GM12878 (cell line): ENCODE results near the gene HEATR1. TPM values are rescaled to one million over a fixed set of nuclear protein-coding genes. Genes with fewer than 3 reads are reported as not detected.

ENCODE experiments used
- ATAC-seq: fragments of 200-7000 bp; cut with Tn5 transposase; 3 replicates; pipeline ENCODE4 v1.9.1; 2020; ENCODE audit warnings: mild to moderate bottlenecking, moderate library complexity
- BruUV-seq: library from RNA; stranded (reverse); fragments of 400-500 nt; replicated peaks from 2 replicates; lab custom pipeline; 2021; lab: Mats Ljungman, UMichigan
- CTCF ChIA-PET: fragments of 300-600 bp; sonication (Branson Sonifier 250); formaldehyde crosslinking; extraction: SDS; loops from one replicate; lab custom pipeline; 2021; ENCODE audit warnings: inconsistent platforms; lab: Yijun Ruan, JAX
- POLR2A ChIA-PET: fragments of 350-600 bp; formaldehyde crosslinking; extraction: SDS; loops from one replicate; lab custom pipeline; 2021; ENCODE audit warnings: inconsistent platforms; lab: Charles Lee
- RAD21 ChIA-PET: fragments of 300-600 bp; sonication (Branson Sonifier 250); formaldehyde crosslinking; loops from one replicate; lab custom pipeline; 2023; ENCODE audit warnings: antibody characterized with exemption; ENCODE audit not compliant: unreplicated experiment; lab: Charles Lee
- SMC1A ChIA-PET: fragments of 300-600 bp; sonication (Branson Sonifier 250); formaldehyde crosslinking; loops from one replicate; lab custom pipeline; 2023; ENCODE audit not compliant: unreplicated experiment, uncharacterized antibody; lab: Charles Lee
- DNase-seq: peaks from one replicate; pipeline ENCODE4 v3.0.0-alpha.2; 2011; ENCODE audit warnings: low read depth, low spot score
- FAIRE-seq: peaks from 3 replicates; lab custom pipeline; 2011; peaks lifted over from hg19 to GRCh38; lab: Jason Lieb, UNC
- H2AFZ ChIP-seq: 2 replicates; pipeline ENCODE4 v1.6.0; 2011; ENCODE audit warnings: low read depth, low read length, control low read depth; ENCODE audit not compliant: control insufficient read depth
- H3K27ac ChIP-seq: 2 replicates; pipeline ENCODE4 v1.5.1; 2011; ENCODE audit warnings: control low read depth; ENCODE audit not compliant: control insufficient read depth, insufficient read depth
- H3K27me3 ChIP-seq, 2 experiments: replicated peaks in 1 of 2; 2 replicates each; pipeline versions ENCODE4 v1.6.0 to v1.6.1; 2011; ENCODE audit warnings: low read length in 1 of 2; ENCODE audit not compliant: control insufficient read depth in 2 of 2, insufficient read depth in 2 of 2
- H3K36me3 ChIP-seq, 2 experiments: 2 replicates each; pipeline ENCODE4 v1.5.1; 2011; ENCODE audit warnings: low read length in 1 of 2; ENCODE audit not compliant: control insufficient read depth in 2 of 2, insufficient read depth in 2 of 2
- H3K4me1 ChIP-seq: 2 replicates; pipeline ENCODE4 v1.6.1; 2011; ENCODE audit warnings: mild to moderate bottlenecking, low read length, moderate library complexity, mixed read lengths; ENCODE audit not compliant: control insufficient read depth, insufficient read depth
- H3K4me2 ChIP-seq: 2 replicates; pipeline ENCODE4 v1.6.0; 2011; ENCODE audit warnings: control low read depth; ENCODE audit not compliant: control insufficient read depth, insufficient read depth
- H3K4me3 ChIP-seq: fragments of 200-600 bp; sonication (generic); 2 replicates; pipeline ENCODE4 v1.5.1; 2016
- H3K79me2 ChIP-seq: 2 replicates; pipeline ENCODE4 v1.6.0; 2011; ENCODE audit warnings: low read length; ENCODE audit not compliant: control insufficient read depth, insufficient read depth
- H3K9ac ChIP-seq: 2 replicates; pipeline ENCODE4 v1.8.0; 2011; ENCODE audit warnings: low read length, control low read depth, mixed read lengths; ENCODE audit not compliant: control insufficient read depth, insufficient read depth
- H3K9me3 ChIP-seq: replicated peaks from 3 replicates; pipeline ENCODE4 v1.5.1; 2011; ENCODE audit warnings: mild to moderate bottlenecking, low read length; ENCODE audit not compliant: control insufficient read depth, insufficient read depth
- H4K20me1 ChIP-seq: 2 replicates; pipeline ENCODE4 v1.6.0; 2011; ENCODE audit not compliant: control insufficient read depth, insufficient read depth
- CEBPB ChIP-seq, 2 experiments: fragments of 150-350 bp in 1 of 2; IDR thresholded peaks; 2 replicates each; pipeline ENCODE4 v1.6.1; 2012 to 2014; ENCODE audit warnings: low read depth in 2 of 2, low read length in 2 of 2, borderline replicate concordance in 1 of 2, inconsistent platforms in 1 of 2
- CHD1 ChIP-seq: IDR thresholded peaks from 2 replicates; pipeline ENCODE4 v1.6.1; 2012; ENCODE audit warnings: low read depth, low read length, improper control_type of control experiment
- MXI1 ChIP-seq: fragments of 150-350 bp; IDR thresholded peaks from 2 replicates; pipeline ENCODE4 v1.6.1; 2011; ENCODE audit warnings: low read depth, mild to moderate bottlenecking, inconsistent platforms, low read length, improper control_type of control experiment
- POLR2AphosphoS5 ChIP-seq: IDR thresholded peaks from 2 replicates; pipeline ENCODE4 v1.6.1; 2011; ENCODE audit warnings: mild to moderate bottlenecking, low read length, inconsistent platforms
- RAD21 ChIP-seq: IDR thresholded peaks from 2 replicates; pipeline ENCODE4 v1.6.1; 2011; ENCODE audit warnings: mild to moderate bottlenecking, low read depth, low read length, moderate library complexity; ENCODE audit not compliant: insufficient read depth
- STAT1 ChIP-seq: fragments of 450-650 bp; conservative IDR thresholded peaks from 2 replicates; pipeline ENCODE4 v1.6.1; 2014; ENCODE audit warnings: antibody characterized with exemption, mild to moderate bottlenecking
- WGBS: methylation state at CpG from one replicate; pipeline ENCODE4 v1.1.6; 2016; ENCODE audit warnings: low lambda C conversion rate; ENCODE audit not compliant: insufficient replicate concordance, insufficient coverage; ENCODE audit errors: missing lambda C conversion rate; 5-methylcytosine and 5-hydroxymethylcytosine counted together
- in situ Hi-C: fragments of 300-500 bp; cut with MboI; formaldehyde crosslinking; loops from 9 replicates; pipeline ENCODE4 v1.14.3; 2018; ENCODE audit warnings: mixed read lengths
- intact Hi-C: fragments of 100-400 bp; cut with micrococcal nuclease; formaldehyde crosslinking; loops from one replicate; pipeline ENCODE4 v1.14.2; 2022; ENCODE audit not compliant: unreplicated experiment
- polyA plus RNA-seq, 11 experiments: library from polyadenylated mRNA; depleted of rRNA in 4 of 11; unstranded in 6 of 11; stranded (reverse) in 5 of 11; fragments of >200 nt; fragmentation: Nextera tagmentation in 4 of 11; fragmentation: Illumina TruSeq in 1 of 11; extraction: Ambion mirVana in 4 of 11; extraction: Trizol in 1 of 11; gene quantifications; 1 replicate in 1 of 11; 2 replicates in 10 of 11; pipeline versions ENCODE4 v1.2.1 to v1.2.3, GENCODE V29; 2011 to 2016; ENCODE audit warnings: inconsistent platforms in 2 of 11, missing spikeins in 2 of 11, low read depth in 1 of 11
- total RNA-seq, 4 experiments: library from RNA; depleted of rRNA in 3 of 4; stranded (reverse); fragments of >200 nt in 3 of 4; fragmentation: Illumina TruSeq in 1 of 4; extraction: Trizol in 1 of 4; gene quantifications; 2 replicates each; pipeline versions ENCODE4 v1.2.1 to v1.2.3, GENCODE V29; 2013 to 2021
- TF ChIP-seq, protein P1 (sequence below): fragments of 450-650 bp; conservative IDR thresholded peaks from 2 replicates; pipeline ENCODE4 v1.6.1; 2017; ENCODE audit warnings: mild to moderate bottlenecking, moderate library complexity
- TF ChIP-seq, protein P2 (sequence below): fragments of 450-650 bp; IDR thresholded peaks from 2 replicates; pipeline ENCODE4 v1.6.1; 2017; ENCODE audit warnings: mild to moderate bottlenecking, moderate library complexity

The HEATR1 gene
- total and polyA plus RNA-seq, 10 of the 15 experiments (the other 5 are each of a cell fraction or from before 2014, with no cell fraction given) = 8.6 to 72.3 (median 41.9) TPM

DNA sequence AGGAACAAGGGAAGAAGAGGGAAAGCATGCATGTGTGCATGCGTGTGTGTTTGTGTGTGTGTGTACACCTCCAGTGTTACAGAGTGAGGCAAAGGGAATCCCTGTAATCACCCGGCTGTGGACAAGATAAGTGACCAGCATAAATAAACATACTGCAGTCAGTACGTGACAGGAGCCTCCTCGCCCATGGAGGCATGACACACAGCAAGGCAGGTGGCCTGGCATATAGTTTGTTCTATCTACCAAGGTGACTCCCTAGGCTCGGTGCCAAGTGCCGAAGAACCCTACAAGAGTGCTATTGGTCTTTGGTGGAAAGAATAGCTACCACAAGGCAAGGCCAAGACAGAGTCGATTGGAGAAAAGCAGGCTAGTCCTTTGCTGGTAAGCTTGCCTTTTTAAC, 31.7 kb upstream of the HEATR1 start:
- ATAC-seq (no peak), DNase-seq (no peak), FAIRE-seq (no peak)
- ChIA-PET RAD21 (no interaction called here), SMC1A (no interaction called here), CTCF (interaction anchor here (1.1 kb wide), 1 partner anchor 10 kb away, joined by 4 read pairs; no protein-coding TSS in a partner anchor), POLR2A (no interaction called here)
- TF ChIP-seq MXI1 = no peak
- TF ChIP-seq STAT1 = no peak
- TF ChIP-seq, protein P1, sequence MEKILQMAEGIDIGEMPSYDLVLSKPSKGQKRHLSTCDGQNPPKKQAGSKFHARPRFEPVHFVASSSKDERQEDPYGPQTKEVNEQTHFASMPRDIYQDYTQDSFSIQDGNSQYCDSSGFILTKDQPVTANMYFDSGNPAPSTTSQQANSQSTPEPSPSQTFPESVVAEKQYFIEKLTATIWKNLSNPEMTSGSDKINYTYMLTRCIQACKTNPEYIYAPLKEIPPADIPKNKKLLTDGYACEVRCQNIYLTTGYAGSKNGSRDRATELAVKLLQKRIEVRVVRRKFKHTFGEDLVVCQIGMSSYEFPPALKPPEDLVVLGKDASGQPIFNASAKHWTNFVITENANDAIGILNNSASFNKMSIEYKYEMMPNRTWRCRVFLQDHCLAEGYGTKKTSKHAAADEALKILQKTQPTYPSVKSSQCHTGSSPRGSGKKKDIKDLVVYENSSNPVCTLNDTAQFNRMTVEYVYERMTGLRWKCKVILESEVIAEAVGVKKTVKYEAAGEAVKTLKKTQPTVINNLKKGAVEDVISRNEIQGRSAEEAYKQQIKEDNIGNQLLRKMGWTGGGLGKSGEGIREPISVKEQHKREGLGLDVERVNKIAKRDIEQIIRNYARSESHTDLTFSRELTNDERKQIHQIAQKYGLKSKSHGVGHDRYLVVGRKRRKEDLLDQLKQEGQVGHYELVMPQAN = no peak
- TF ChIP-seq, protein P2, sequence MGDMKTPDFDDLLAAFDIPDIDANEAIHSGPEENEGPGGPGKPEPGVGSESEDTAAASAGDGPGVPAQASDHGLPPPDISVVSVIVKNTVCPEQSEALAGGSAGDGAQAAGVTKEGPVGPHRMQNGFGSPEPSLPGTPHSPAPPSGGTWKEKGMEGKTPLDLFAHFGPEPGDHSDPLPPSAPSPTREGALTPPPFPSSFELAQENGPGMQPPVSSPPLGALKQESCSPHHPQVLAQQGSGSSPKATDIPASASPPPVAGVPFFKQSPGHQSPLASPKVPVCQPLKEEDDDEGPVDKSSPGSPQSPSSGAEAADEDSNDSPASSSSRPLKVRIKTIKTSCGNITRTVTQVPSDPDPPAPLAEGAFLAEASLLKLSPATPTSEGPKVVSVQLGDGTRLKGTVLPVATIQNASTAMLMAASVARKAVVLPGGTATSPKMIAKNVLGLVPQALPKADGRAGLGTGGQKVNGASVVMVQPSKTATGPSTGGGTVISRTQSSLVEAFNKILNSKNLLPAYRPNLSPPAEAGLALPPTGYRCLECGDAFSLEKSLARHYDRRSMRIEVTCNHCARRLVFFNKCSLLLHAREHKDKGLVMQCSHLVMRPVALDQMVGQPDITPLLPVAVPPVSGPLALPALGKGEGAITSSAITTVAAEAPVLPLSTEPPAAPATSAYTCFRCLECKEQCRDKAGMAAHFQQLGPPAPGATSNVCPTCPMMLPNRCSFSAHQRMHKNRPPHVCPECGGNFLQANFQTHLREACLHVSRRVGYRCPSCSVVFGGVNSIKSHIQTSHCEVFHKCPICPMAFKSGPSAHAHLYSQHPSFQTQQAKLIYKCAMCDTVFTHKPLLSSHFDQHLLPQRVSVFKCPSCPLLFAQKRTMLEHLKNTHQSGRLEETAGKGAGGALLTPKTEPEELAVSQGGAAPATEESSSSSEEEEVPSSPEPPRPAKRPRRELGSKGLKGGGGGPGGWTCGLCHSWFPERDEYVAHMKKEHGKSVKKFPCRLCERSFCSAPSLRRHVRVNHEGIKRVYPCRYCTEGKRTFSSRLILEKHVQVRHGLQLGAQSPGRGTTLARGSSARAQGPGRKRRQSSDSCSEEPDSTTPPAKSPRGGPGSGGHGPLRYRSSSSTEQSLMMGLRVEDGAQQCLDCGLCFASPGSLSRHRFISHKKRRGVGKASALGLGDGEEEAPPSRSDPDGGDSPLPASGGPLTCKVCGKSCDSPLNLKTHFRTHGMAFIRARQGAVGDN = no peak
- TF ChIP-seq CEBPB (IDR thresholded peaks at IDR 0.05; ENCODE audit: borderline replicate concordance in 1 of 2, low read depth in 2 of 2, low read length in 2 of 2) = no peak
- TF ChIP-seq RAD21 = no peak
- no peak for TF ChIP-seq CHD1
- no peak for TF ChIP-seq POLR2AphosphoS5
- Histone ChIP-seq H3K4me1 (no peaks in the 10 kb centered on the region), H3K4me2 (no peak overlapping the region), H3K27ac (no peak overlapping the region), H3K4me3 (no peak overlapping the region), H3K27me3 (0 out of 4 replicates have a peak, but pooled peaks cover 0 to 1% of the 10 kb centered on the region in 2 experiments), H3K9ac (no peak overlapping the region), H3K36me3 (no peaks in the 10 kb centered on the region), H4K20me1 (no peaks in the 10 kb centered on the region), H3K9me3 (no peaks in the 10 kb centered on the region), H2AFZ (no peak overlapping the region), H3K79me2 (no peaks in the 10 kb centered on the region)
- WGBS = 45% methylated on average over 7 of the region's 7 CpGs
- in situ Hi-C loops = no loop called here
- BruUV-seq = no TSS peak
- intact Hi-C loops = no loop called here
